ENCODE measurements around the gene PRDM16. TPM values are rescaled to one million over a fixed set of nuclear protein-coding genes. Genes with fewer than 3 reads are reported as not detected.

PRDM16 gene
- total and polyA plus RNA-seq, 2 of the 4 experiments (the other 2 are of a cell fraction) = 0.02 TPM; not detected in 1

GRCh38 chr1:3065797-3066196, 3.2 kb upstream of the PRDM16 start:
- in situ Hi-C loops (cut with MboI; ENCODE audit: low sequenced_read_pairs) = loop anchor here (25.0 kb wide), 1 partner anchor 628 kb away; no protein-coding TSS in a partner anchor

More at GRCh38 chr1:3065797-3066196, 3.2 kb upstream of the PRDM16 start:
- H2AK5ac ChIP-seq (ENCODE audit: low read depth, low read length) = no peak overlapping the region
- no peak overlapping the region for H4K5ac ChIP-seq (ENCODE audit: low read depth, low read length)
- no peaks in the 10 kb centered on the region for H3K9me1 ChIP-seq (ENCODE audit: insufficient read depth, low read length)
- ChIA-PET CTCF (no interaction called here), POLR2A (ENCODE audit: unreplicated experiment) (no interaction called here)
- no peak overlapping the region for H3K23ac ChIP-seq (ENCODE audit: low read depth, low read length)
- H3K27ac ChIP-seq (ENCODE audit: insufficient read depth, low read length) = no peak overlapping the region
- H2AFZ ChIP-seq (replicated peaks; ENCODE audit: low read length, poor library complexity) = no peak overlapping the region
- dilution Hi-C loops (cut with HindIII; ENCODE audit: low sequenced_read_pairs, unreplicated experiment) (no loop called here), intact Hi-C loops (cut with micrococcal nuclease) (loop anchor here (10.0 kb wide), 1 partner anchor 249 kb away; no protein-coding TSS in a partner anchor)
- no peak overlapping the region for H2BK15ac ChIP-seq (ENCODE audit: low read depth, low read length)
- no peak for TF ChIP-seq CEBPB (IDR thresholded peaks at IDR 0.05; ENCODE audit: low read depth, low read length)
- no peak for TF ChIP-seq POLR2A (IDR thresholded peaks at IDR 0.05; ENCODE audit: low read depth, low read length)
- TF ChIP-seq BHLHE40 (IDR thresholded peaks at IDR 0.05; ENCODE audit: low read depth, low read length) = no peak
- TF ChIP-seq FOS (IDR thresholded peaks at IDR 0.05; ENCODE audit: low read depth, low read length) = no peak
- no peak for TF ChIP-seq NFE2L2 (IDR thresholded peaks at IDR 0.05; ENCODE audit: low read depth, low read length)
- TF ChIP-seq ELK1 (IDR thresholded peaks at IDR 0.05; ENCODE audit: borderline replicate concordance, low read depth, low read length) = no peak
- TF ChIP-seq SMC3 (IDR thresholded peaks at IDR 0.05; ENCODE audit: low read depth, low read length) = no peak
- TF ChIP-seq RAD21 (IDR thresholded peaks at IDR 0.05; ENCODE audit: low read length) = no peak
- no peak for TF ChIP-seq CHD1 (IDR thresholded peaks at IDR 0.05; ENCODE audit: low read depth, low read length)
- TF ChIP-seq MAFK (IDR thresholded peaks at IDR 0.05; ENCODE audit: low read depth, low read length) = no peak
- TF ChIP-seq MAZ (IDR thresholded peaks at IDR 0.05; ENCODE audit: borderline replicate concordance, low read depth, low read length) = no peak
- no peak for TF ChIP-seq MXI1 (IDR thresholded peaks at IDR 0.05; ENCODE audit: borderline replicate concordance, low read depth, low read length)
- no peak for TF ChIP-seq RCOR1 (IDR thresholded peaks at IDR 0.05; ENCODE audit: insufficient replicate concordance, low read length)
- no peak for TF ChIP-seq CTCF (conservative IDR thresholded peaks at IDR 0.05; ENCODE audit: low read depth, low read length)
- TF ChIP-seq USF2 (IDR thresholded peaks at IDR 0.05; ENCODE audit: low read depth, low read length) = no peak
- H4K8ac ChIP-seq (ENCODE audit: low read depth in 2 of 2, low read length in 2 of 2) = no peak overlapping the region
- H3K4me3 ChIP-seq (ENCODE audit: insufficient read depth, low read depth, low read length) = no peak overlapping the region
- no peak overlapping the region for H4K91ac ChIP-seq (ENCODE audit: insufficient read depth, low read depth, low read length)
- ATAC-seq (ENCODE audit: low read depth) = no peak
- H3K14ac ChIP-seq (replicated peaks; ENCODE audit: low read depth, low read length) = no peak overlapping the region
- H4K20me1 ChIP-seq (ENCODE audit: insufficient read depth, low read length) = no peaks in the 10 kb centered on the region
- H3K9ac ChIP-seq (ENCODE audit: low read depth, low read length) = no peak overlapping the region
- no TSS peak for BruUV-seq (replicated peaks)
- no peaks in the 10 kb centered on the region for H3K79me1 ChIP-seq (ENCODE audit: low read depth in 1 of 2, low read length in 2 of 2)
- H2AK9ac ChIP-seq (replicated peaks; ENCODE audit: low read depth, low read length, poor library complexity) = no peak overlapping the region
- H3K36me3 ChIP-seq (ENCODE audit: control insufficient read depth, insufficient read depth, low read length) = no peaks in the 10 kb centered on the region
- 65% methylated on average over 4 of the region's 7 CpGs; no CpG with 5 or more reads in 1 of the 2 experiments for WGBS, 2 experiments (ENCODE audit: extremely low coverage in 2 of 2, insufficient read length in 1 of 2)
- no peak overlapping the region for H3K4me2 ChIP-seq (ENCODE audit: low read depth, low read length)
- peaks cover 67% of the 10 kb centered on the region for H3K27me3 ChIP-seq (ENCODE audit: control insufficient read depth, insufficient read depth, low read length)
- no peak for DNase-seq
- no peak overlapping the region for H2BK20ac ChIP-seq (ENCODE audit: low read depth, low read length)
- no peaks in the 10 kb centered on the region for H3K9me3 ChIP-seq (ENCODE audit: control insufficient read depth, insufficient read depth, low read length)
- H2BK120ac ChIP-seq (ENCODE audit: low read depth, low read length) = no peak overlapping the region
- H3K4me1 ChIP-seq (ENCODE audit: control insufficient read depth, insufficient read depth, low read length) = peaks cover 2% of the 10 kb centered on the region; the same call in 1 of the 2 replicates
- H3K18ac ChIP-seq (ENCODE audit: low read depth, low read length) = no peak overlapping the region
- H3K4ac ChIP-seq (ENCODE audit: low read depth, low read length) = no peak overlapping the region
- no peak overlapping the region for H2BK5ac ChIP-seq (ENCODE audit: low read depth, low read length, poor library complexity, severe bottlenecking)
- H3K56ac ChIP-seq (ENCODE audit: extremely low read depth, insufficient read depth, low read length) = no peak overlapping the region
